Hematopoietic multipotent progenitor cell (in vitro differentiated cells): ENCODE results near the gene ALDOA. TPM values are rescaled to one million over a fixed set of nuclear protein-coding genes. Genes with fewer than 3 reads are reported as not detected.
"Not testable (repeated sequence)": the region's sequence is repeated elsewhere in the genome, so short reads cannot be mapped to it uniquely, and the experiment has no call there.

Experiments
- DNase-seq, 3 donors: peaks; one replicate each; pipeline ENCODE4 v3.0.0-alpha.2; 2011 to 2015; ENCODE audit warnings: low read depth in 2 of 3, low spot score in 2 of 3
- total RNA-seq: library from RNA; depleted of rRNA; stranded (reverse); fragments of >200 nt; gene quantifications from one replicate; pipeline ENCODE4 v1.2.3, GENCODE V29; 2012

ALDOA gene
- total RNA-seq, 1 donor = 666 TPM

DNA sequence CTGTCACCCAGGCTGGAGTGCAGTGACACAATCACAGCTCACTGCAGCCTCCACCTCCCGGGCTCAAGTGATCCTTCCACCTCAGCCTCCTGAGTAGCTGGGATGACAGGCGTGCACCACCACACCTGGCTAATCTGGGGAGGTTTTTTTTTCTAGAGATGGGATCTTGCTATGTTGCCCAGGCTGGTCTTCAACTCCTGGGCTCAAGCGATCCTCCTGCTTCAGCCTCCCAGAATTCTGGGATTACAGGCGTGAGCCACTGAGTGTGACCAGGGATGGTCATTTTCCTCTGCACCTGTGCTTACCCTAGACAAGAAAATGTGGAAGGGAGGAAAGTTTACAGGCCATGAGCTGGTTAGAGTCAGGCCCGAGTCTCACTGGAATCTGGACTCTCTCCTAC, 24.9 kb upstream of the ALDOA start:
- not testable (repeated sequence) for DNase-seq

DNA sequence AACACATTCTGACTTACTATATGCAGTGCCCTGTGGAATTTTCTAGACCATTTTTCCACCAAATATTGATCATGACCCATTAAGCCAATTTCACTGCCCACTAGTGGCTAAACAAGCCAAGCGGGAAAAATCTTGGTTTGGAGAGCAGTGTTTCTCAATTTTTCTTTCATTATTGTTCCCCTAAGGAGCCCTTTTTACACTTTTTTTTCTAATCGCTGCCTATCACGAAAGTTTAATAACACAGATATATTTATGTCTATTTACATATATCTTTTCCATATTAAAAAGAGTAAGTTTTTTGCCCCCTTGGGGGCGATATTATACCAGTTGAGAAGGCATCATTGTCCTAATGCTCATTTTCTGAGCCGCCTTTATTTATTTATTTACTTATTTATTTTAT, 23.7 kb upstream of the ALDOA start:
- DNase-seq = peak in 1 of 3 donors; percentile 75

DNA sequence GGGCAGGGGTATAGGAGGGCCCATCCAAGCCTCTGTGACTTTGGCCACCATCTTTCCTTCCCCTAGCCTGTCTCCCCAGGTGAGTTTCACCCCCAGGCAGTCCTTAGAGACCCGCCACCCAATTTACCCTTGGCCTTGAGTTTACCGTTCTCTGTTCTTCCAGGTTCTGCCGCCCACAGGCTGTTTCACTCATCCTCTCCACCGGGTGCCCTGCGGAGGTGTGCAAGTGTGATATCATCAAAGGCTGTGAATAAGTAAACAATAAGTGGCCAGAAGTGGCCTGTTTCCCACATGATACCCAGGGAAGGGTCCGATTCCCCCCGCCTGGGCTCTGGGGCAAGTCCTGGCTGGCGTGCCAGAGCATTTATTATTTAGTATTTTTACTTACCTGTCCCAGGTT, 19.4 kb upstream of the ALDOA start:
- no peak for DNase-seq

DNA sequence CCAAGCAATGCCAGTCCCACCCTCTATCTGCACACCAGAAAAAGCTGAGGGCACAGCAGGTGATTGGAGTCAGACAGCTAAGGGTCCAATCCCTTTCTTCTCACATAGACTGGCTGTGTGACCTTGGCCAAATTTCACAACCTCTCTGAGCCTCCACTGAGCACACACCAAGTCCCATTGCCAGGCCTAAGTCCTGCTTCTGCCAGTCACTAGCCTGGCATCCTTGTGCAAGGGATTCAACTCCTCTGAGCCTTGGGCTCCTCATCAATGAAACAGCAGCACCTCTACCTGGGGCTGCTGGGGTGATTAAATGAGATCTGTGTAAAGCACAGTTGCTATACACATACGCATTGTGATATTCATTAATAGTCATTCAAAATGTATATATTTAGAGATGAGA, 19.0 kb upstream of the ALDOA start:
- DNase-seq = no peak

DNA sequence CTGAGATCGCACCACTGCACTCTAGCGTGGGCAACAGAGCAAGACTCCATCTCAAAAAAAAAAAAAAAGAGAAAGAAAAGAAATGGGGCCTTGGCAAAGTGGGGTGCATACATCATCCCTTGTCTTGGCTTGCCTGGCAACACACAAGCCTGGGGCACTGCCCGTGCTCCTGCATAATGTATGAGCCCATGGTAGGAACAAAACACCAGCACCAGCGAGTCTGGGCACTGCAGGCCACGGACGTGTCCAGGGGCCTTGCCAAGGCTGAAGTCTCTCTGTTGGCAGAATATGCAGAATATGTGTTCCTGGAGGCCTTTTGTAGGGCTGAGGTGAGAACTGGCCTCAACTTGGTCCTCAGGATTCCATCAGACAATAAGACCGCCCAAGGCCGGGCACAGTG, 15.7 kb upstream of the ALDOA start:
- DNase-seq = no peak

DNA sequence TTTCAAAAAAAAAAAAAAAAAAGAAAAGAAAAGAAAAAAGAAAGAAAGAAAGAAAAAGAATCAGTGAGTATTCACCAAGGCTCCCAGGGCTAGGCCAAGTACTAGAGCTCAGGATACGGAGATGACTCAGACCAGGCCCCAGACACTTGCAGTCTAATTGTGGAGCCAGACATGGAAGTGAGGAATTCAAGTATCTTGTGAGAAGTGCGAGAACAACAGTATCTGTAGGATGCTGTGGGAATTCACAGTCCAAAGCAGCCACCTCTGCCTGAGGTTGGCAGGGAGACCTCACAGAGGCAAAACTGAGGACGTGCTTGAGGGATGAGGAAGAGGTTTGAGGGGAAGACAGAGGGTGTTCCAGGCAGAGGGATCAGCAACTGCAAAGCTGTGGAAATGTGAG, 14.0 kb upstream of the ALDOA start:
- no peak for DNase-seq

DNA sequence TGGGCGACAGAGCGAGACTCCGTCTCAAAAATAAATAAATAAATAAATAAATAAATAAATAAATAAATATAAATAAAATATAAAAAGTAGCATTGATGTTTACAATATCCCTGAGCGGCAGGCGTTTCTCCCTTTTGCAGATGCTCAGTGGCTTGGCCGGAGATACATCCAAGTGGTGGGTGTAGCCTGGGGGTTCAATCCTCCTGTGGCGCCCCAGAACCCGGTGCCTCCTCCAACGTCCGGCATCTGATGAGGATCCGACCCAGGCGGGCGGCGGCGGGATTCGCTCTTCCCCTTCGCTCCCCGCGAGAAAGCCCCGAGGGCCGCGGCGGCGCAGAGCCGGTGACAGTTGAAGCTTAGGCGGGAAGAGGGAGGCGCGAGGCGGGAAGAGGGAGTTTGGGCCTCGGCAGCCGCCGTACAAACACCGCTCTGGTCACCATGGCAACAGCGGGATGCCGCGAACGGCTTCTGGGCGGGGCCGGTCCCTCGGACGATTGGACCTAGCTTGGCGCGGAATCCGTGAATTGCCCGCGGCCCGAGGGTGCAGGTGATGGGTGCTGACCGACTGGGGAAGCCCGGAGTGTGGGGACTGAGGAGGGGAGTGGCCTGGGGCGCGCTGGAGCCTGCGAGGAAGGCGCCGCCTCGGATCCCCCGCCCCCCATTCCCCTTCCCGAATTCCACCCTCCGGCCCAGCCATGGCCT, 12.7 kb upstream of the ALDOA start:
- peak; percentile 77 to 85 (median 82) for DNase-seq

DNA sequence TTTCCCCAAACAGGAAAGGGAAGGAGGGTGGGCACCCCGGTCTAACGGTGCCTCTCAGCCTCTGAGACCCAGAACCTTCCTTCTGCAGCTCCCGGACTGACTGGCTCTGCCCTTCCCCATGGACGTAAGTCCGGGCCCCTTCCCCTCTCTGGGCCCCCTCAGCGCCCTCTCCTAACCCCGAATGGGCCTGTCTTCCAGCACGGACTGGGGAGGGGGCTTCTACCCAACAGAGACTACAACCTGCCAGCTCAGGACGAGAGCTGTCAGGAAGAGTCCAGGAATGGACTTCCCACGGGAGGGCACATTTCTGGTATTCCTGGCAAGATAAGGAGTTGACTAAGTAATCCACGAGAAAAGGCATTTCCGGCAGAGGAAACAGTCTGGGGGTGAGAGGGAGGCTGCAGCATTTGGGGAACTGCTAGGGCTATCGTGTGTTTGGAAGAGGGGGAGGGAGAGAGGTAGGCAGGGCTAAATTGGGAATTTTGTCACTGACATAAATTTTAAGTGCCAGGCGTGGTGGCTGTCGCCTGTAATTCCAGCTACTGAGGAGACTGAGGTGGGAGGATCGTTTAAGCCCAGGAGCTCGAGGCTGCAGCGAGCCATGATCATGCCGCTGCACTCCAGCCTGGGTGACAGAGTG, 12.1 kb upstream of the ALDOA start:
- no peak for DNase-seq

DNA sequence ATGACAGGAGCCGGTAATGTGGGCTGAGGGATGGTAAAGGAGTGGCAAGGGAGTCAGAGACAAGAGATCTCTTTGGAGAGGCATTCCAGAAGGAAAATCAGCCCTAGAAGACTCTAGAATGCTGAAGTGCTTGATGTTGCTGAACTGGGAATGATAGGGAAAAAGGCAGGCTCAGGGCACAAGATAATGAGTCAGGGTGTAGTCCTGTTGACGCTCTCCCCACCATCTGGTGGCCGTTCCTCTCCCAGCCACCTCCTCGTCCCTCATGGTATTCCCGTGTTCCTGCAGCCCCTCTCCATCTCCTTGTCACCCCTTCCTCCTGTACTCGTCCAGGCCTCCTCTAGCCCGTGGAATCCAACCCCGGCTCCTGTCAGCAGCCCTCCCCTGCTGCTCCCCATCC, 11.1 kb upstream of the ALDOA start:
- DNase-seq = no peak

DNA sequence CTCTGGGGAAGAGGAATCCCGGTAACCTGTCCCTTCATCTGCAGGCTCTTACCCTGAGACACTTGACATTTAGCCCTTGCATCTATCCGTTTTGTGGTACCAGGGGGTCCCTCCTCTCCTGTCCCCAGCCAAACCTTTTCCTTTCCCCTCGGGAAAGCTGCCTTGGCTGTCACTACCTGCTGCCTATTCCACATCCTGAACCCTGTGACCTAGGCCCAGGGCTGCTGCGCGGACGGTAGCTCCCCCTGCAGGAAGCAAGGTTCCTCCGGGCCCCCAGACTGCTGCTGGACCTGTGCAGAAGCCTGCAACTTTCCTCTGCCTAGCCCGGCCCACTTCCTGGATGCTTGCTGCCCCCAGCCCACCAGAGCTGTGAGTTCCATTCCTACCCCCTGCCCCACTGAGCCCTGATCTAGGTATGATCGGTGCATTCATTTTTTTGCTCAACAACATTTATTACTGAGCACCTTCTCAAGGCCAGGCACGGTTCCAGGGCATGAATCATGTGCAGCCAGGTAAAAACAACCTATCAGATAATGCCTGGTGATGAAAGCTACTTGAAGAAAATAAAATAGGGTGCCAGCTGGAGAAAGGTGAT, 10.5 kb upstream of the ALDOA start:
- DNase-seq = peak in 1 of 3 donors; percentile 52

DNA sequence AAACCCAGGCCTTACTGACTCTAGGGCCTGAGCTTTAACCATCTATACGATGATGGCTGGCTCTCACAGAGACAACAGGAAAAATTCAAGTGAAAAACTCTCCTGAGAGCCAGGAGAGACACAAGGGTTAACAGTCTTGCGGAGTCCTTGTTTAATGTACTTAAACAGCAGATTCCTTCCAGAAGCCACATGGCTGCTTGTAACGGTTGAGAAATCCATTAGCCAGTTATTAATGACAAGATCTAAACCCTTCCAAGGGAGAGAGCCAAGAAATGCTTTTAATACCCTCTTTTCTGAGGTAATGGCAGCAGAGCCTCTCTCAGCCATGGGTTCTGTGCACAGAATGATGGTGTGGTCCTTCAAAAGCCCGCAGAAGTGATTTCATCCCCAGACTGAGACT, 5.2 kb upstream of the ALDOA start:
- no peak for DNase-seq

DNA sequence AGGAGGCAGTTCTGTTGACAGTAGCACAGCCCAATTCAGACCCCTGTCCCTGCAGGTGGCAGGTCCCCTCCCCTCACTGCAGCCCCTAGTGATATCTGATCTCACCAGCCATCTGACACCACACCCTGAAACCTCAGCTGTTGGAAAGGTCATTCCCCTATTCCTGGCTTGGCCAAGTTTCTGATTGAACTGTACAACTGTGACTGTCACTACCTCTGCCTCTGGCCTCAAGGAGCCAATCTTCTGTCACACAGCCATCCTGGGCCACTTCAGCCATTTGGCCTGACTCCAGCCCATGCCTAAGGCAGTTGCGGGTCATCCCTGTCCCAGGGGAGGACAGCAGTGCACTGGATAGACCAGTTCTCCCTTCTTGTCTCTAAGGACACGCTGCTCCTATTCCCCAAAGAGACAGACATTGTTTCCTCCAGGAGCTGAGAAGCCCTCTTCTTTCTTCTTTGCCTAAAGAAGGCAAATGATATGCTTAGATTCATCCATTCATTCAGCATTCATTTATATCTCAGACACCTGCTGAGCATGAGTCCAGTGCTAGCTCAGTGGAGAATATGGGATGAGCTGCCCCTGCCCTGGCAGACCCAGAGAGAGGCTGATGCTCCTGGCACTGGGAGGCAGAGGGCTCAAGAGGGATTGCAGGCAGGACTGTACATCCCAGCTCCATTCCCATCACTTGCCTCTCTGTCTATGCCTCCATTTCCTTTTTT, 4.6 kb upstream of the ALDOA start:
- no peak for DNase-seq

DNA sequence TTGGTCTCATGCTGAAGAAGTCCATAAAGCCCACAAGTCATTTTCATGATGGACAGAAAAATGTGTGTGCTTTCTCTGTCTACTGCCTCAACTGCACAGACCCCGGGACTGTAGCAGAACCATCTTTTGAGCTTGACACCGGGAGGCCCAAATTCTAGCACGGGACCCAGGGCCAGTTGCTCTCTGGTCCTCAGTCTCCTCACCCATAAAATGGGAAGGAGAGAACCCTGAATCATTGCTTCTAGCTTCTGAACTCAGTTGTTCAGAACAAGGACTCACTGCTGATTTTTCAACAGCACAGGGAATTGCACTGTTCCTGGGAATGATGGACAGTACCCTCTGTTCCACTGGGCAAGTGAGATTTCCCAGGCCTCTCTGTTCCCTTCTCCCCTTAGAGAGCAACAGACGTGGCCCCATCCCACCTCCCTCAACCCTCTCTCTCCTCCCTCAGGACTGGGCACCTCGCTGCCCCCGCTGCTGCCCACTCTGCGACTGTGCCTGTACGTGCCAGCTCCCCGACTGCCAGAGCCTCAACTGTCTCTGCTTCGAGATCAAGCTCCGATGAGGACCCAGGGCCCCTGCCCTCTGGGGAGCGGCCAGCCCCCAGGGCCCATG, 2.2 kb upstream of the ALDOA start:
- no peak for DNase-seq

DNA sequence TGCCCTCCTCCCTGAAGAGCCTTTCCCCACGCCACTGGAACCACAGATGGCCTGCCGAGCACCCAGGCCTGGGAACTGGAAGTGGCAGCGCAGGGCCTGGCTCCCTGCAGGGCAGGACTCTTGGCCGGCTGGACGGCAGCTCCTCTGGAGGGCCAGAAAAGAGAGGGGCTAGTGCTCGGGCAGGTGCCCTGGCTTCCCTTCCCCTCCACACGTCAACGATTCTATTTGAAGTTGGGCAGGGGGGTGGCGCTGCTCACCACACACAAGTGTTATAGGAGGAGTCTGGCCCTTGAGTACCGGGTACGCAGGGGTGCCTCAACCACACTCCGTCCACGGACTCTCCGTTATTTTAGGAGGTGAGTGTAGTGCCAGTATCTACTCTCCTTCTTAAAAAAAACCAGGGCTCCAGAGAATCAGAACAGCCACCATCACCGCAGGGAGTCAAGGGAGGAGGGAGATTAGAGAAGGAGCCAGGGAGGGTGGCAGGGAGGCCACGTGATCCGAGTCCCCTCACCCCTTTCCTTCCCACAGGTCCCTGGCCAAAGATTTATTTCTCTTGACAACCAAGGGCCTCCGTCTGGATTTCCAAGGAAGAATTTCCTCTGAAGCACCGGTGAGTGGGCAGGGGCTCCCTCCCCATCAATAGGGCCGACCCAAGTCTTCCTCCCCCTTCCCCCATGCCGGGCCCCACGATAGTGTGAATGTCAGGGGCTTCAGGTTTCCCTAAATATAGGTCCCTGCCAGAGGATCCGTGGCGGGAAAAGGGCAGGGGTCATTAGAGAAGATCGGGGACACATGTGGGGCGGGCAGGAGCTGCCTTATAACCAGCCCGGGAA, 1.4 kb upstream of the ALDOA start:
- peak; percentile 35 to 78 (median 72) for DNase-seq

DNA sequence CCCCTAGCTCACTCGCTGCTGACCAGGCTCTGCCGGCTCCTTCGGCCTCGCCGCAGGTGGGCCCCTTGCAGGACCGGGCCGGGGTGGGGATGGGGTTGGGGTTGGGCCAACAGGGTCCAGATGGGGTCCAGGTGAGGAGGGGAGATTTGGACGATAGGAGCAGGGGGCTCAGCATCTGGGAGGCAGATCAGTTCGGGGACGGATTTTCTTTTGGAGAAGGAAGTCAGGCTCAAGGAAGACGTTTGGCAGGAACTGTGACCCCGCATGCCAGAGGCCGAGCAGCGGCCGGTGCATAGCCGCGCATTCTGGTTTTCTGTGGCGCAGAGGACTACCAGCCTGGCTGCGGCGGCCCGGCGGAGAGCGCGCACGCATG, 845 bp upstream of the ALDOA start:
- no peak for DNase-seq

DNA sequence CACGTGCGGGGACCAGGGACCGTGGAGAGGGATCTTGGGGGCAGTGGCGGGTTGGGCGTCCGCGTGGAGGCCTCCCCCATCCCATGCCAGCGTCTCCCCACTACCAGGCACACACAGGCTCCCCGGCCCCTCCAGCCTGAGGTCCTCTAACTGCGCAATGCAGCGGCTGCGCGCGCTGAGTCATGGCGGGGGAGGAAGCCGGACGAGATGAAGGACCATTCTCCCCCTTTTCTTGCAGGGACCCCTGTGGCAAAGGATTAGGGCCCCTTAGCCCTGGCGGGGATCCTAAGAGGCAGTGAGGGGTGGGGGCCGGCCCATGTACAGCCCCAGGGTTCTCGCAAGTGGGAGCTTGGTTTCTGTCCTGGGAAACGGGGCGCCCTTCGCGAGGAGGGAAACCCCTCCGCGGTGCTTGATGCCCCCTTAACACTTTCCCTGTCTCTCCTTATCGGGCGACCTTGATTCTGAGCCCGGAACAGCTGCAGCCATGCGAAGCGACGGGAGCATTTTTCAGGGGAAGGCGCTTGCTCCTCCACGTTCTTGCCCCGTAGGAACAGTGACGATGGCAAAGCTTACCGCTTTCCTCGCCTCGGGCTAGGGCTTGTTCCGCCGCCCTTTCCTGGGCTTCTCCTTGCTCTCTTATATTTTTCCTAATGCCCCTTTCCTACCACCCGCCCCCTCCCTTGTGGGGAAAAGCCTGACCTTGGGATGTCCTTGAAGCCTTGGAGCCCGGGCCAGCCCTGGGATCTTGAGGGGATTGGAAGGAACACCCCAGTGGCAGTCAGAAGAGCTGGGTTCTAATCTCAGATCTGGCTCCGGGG, 592 bp downstream of the ALDOA start:
- peak in 2 of 3 donors; percentile 57 to 65 for DNase-seq

DNA sequence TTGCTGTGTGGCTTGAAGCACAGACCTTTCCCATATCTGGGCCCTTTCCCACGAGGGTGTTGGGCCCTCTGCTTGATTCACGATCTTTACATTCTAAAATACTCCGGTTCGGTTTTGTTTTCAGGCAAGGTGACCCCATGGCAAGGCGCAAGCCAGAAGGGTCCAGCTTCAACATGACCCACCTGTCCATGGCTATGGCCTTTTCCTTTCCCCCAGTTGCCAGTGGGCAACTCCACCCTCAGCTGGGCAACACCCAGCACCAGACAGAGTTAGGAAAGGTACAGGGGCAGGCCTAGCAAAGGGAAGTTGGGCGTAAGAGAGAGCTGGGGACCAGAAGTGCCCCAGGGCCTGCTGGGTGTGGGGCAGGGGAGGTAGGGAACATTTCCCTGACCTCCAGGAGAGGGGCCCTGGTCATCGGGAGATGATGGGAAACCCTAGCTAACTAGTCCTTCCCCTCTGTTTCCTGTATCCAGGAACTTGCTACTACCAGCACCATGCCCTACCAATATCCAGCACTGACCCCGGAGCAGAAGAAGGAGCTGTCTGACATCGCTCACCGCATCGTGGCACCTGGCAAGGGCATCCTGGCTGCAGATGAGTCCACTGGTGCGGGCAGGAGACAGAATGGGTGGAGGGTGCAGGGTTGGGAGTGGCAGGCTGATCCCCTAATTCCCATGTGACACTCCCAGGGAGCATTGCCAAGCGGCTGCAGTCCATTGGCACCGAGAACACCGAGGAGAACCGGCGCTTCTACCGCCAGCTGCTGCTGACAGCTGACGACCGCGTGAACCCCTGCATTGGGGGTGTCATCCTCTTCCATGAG, 1.4 kb downstream of the ALDOA start:
- no peak for DNase-seq

DNA sequence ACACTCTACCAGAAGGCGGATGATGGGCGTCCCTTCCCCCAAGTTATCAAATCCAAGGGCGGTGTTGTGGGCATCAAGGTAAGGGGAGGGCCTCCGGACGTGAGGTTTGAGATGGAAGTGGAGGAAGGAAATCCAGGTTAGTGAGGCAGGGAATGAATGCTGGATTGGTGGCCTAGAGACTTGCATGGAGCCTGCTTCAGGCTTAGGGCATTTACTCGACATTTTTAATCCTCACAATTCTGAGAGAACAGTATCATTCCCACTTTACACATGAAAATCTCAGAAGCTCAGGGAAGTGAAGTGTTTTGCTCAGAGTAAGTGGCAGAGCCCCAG, 2.0 kb downstream of the ALDOA start:
- no peak for DNase-seq

DNA sequence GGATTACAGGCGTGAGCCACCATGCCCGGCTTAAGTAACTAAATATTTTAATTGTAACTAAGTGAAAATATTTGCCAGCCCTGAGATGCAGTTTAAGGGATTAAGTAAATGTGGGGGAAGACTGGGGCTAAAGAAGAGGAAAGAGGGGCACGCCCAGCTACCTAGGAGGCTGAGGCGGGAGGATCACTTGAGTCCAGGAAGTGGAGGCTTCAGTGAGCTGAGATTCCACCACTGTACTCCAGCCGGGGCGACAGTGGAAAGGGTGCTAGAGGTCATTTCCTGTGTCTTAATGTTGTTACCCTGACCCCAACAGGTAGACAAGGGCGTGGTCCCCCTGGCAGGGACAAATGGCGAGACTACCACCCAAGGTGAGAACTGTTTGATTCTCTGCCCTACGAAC, 2.8 kb downstream of the ALDOA start:
- DNase-seq = no peak
